ENCODE results near the gene UVRAG.

UVRAG gene

DNA sequence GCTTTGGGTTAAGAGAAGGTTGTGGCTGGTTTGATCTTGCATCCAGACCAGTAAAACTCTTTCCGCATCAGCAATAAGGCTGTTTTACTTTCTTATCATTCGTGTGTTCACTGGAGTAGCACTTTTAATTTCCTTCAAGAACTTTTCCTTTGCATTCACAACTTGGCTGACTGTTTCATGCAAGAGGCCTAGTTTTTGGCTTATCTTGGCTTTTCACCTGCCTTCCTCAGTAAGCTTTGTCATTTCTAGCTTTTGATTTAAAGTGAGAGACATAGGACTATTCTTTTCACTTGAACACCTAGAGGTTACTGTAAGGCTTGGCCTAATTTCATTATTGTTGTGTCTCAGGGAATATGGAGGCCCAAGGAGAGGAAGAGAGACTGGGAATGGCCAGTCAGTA, 144.5 kb downstream of the UVRAG start:
- TF ChIP-seq EZH2 (IDR thresholded peaks at IDR 0.05; ENCODE audit: borderline replicate concordance, low read length), result no peak
- TF ChIP-seq, protein P1, sequence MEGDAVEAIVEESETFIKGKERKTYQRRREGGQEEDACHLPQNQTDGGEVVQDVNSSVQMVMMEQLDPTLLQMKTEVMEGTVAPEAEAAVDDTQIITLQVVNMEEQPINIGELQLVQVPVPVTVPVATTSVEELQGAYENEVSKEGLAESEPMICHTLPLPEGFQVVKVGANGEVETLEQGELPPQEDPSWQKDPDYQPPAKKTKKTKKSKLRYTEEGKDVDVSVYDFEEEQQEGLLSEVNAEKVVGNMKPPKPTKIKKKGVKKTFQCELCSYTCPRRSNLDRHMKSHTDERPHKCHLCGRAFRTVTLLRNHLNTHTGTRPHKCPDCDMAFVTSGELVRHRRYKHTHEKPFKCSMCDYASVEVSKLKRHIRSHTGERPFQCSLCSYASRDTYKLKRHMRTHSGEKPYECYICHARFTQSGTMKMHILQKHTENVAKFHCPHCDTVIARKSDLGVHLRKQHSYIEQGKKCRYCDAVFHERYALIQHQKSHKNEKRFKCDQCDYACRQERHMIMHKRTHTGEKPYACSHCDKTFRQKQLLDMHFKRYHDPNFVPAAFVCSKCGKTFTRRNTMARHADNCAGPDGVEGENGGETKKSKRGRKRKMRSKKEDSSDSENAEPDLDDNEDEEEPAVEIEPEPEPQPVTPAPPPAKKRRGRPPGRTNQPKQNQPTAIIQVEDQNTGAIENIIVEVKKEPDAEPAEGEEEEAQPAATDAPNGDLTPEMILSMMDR (IDR thresholded peaks at IDR 0.05; ENCODE audit: low read length), result no peak
- H3K4me1 ChIP-seq (ENCODE audit: insufficient read depth, low read length, severe bottlenecking), result no peaks in the 10 kb centered on the region
- no peak overlapping the region for H3K27ac ChIP-seq (ENCODE audit: low read depth, low read length, poor library complexity, severe bottlenecking)
- no peak overlapping the region for H3K9ac ChIP-seq (ENCODE audit: low read length)
- 0 out of 2 replicates have a peak, but pooled peaks cover 3% of the 10 kb centered on the region for H3K79me2 ChIP-seq (ENCODE audit: insufficient read depth, low read length)
- H3K9me2 ChIP-seq (ENCODE audit: low read depth, low read length), result no peaks in the 10 kb centered on the region
- no peak overlapping the region for H2AFZ ChIP-seq (ENCODE audit: low read length)
- H3F3A ChIP-seq (ENCODE audit: insufficient read depth, low read length), result no peaks in the 10 kb centered on the region
- H3K27me3 ChIP-seq (ENCODE audit: insufficient read depth, low read length), result no peaks in the 10 kb centered on the region
- H3K4me2 ChIP-seq (ENCODE audit: low read length), result no peak overlapping the region
- H3K4me3 ChIP-seq (ENCODE audit: low read depth, low read length, poor library complexity, severe bottlenecking), result no peak overlapping the region
- peaks cover 25% of the 10 kb centered on the region for H3K36me3 ChIP-seq (ENCODE audit: insufficient read depth, low read length)
- no peaks in the 10 kb centered on the region for H4K20me1 ChIP-seq (ENCODE audit: insufficient read depth, low read length)
- H3K9me3 ChIP-seq (ENCODE audit: low read length), result no peaks in the 10 kb centered on the region

DNA sequence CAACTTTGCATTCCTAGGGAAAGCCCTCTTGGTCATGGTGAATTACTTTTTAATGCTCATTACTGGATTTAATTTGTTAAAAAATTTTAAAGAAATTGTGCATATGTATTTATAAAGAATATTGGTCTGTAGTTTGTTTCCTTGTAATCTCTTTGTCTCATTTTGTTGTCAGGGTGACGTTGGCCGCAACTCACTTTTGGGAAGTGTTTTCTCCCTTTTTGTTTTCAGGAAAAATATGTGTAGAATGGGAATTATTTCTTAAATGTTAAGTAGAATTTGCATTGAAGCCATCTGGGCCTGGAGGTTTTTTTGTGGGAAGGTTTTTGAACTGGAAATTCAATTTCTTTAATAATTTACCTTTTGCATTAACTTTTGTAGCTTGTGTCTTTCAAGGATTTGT, 149.1 kb downstream of the UVRAG start:
- 0 out of 2 replicates have a peak, but pooled peaks cover 11% of the 10 kb centered on the region for H3K79me2 ChIP-seq (ENCODE audit: insufficient read depth, low read length)
- no peak overlapping the region for H3K9ac ChIP-seq (ENCODE audit: low read length)
- no peak overlapping the region for H2AFZ ChIP-seq (ENCODE audit: low read length)
- no peaks in the 10 kb centered on the region for H3K27me3 ChIP-seq (ENCODE audit: insufficient read depth, low read length)
- H3K9me2 ChIP-seq (ENCODE audit: low read depth, low read length), result no peaks in the 10 kb centered on the region
- H3F3A ChIP-seq (ENCODE audit: insufficient read depth, low read length), result no peaks in the 10 kb centered on the region
- H3K9me3 ChIP-seq (ENCODE audit: low read length), result no peaks in the 10 kb centered on the region
- peaks cover 30% of the 10 kb centered on the region for H3K36me3 ChIP-seq (ENCODE audit: insufficient read depth, low read length)
- H4K20me1 ChIP-seq (ENCODE audit: insufficient read depth, low read length), result no peaks in the 10 kb centered on the region
- TF ChIP-seq EZH2 (IDR thresholded peaks at IDR 0.05; ENCODE audit: borderline replicate concordance, low read length), result no peak
- TF ChIP-seq, protein P1 (IDR thresholded peaks at IDR 0.05; ENCODE audit: low read length), result no peak
- H3K4me2 ChIP-seq (ENCODE audit: low read length), result no peak overlapping the region
- no peaks in the 10 kb centered on the region for H3K4me1 ChIP-seq (ENCODE audit: insufficient read depth, low read length, severe bottlenecking)
- no peak overlapping the region for H3K4me3 ChIP-seq (ENCODE audit: low read depth, low read length, poor library complexity, severe bottlenecking)
- H3K27ac ChIP-seq (ENCODE audit: low read depth, low read length, poor library complexity, severe bottlenecking), result no peak overlapping the region

DNA sequence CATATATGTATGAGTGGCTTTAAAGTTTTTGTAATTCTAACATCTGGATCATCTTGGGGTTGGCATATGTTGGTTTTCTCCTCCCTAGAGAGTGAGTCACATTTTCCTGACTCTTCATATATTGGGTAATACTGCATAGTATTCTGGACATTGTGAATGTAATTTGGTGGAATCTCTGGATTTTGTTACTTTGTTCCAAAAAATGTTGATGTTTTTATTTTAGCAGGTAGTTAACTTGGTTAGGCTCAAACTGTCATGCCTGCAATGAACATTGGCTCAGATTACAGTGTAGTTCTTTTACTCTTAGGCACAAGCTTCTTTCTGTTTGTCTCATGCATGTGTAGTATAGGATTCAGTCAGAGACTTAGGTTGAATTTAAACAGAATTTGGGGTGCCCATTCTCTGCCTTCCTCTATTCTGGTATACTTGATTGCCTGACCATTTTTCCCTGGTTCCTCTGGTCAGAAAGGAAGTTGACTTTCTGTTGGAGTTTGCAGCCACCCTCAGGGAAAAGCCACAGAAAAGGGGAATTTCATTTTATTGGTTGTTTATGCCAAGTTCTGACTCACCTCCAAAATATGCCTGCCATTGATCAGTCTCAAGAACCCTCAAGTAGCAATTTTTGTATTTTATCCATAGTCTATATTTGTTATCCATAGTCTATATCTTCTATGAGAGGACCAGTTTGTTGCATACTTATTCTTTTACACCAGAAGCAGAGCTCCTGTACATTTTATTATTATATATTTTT, 151.7 kb downstream of the UVRAG start:
- TF ChIP-seq, protein P1 (IDR thresholded peaks at IDR 0.05; ENCODE audit: low read length), result no peak
- no peak for TF ChIP-seq EZH2 (IDR thresholded peaks at IDR 0.05; ENCODE audit: borderline replicate concordance, low read length)

More for the DNA sequence above, 151.7 kb downstream of the UVRAG start:
- H3K9me3 ChIP-seq (ENCODE audit: low read length), result no peaks in the 10 kb centered on the region
- H3K4me1 ChIP-seq (ENCODE audit: insufficient read depth, low read length, severe bottlenecking), result no peaks in the 10 kb centered on the region
- H3K9ac ChIP-seq (ENCODE audit: low read length), result no peak overlapping the region
- H3F3A ChIP-seq (ENCODE audit: insufficient read depth, low read length), result no peaks in the 10 kb centered on the region
- no peak overlapping the region for H3K27ac ChIP-seq (ENCODE audit: low read depth, low read length, poor library complexity, severe bottlenecking)
- H3K36me3 ChIP-seq (ENCODE audit: insufficient read depth, low read length), result peaks cover 38% of the 10 kb centered on the region
- no peak overlapping the region for H3K4me3 ChIP-seq (ENCODE audit: low read depth, low read length, poor library complexity, severe bottlenecking)
- no peaks in the 10 kb centered on the region for H4K20me1 ChIP-seq (ENCODE audit: insufficient read depth, low read length)
- H3K9me2 ChIP-seq (ENCODE audit: low read depth, low read length), result no peaks in the 10 kb centered on the region
- no peak overlapping the region for H3K4me2 ChIP-seq (ENCODE audit: low read length)
- no peak overlapping the region for H2AFZ ChIP-seq (ENCODE audit: low read length)
- no peaks in the 10 kb centered on the region for H3K27me3 ChIP-seq (ENCODE audit: insufficient read depth, low read length)
- 0 out of 2 replicates have a peak, but pooled peaks cover 12% of the 10 kb centered on the region for H3K79me2 ChIP-seq (ENCODE audit: insufficient read depth, low read length)

Measured in OCI-LY1 (cell line).